Stimulated activated CD8-positive, alpha-beta memory T cell treated with anti-CD3 and anti-CD28 coated beads, Interleukin-15, amount 100 ng/mL, for 48 hours (primary cell): ENCODE measurements around the gene RAB3D.
"Not testable (repeated sequence)": the region's sequence is repeated elsewhere in the genome, so short reads cannot be mapped to it uniquely, and the experiment has no call there.

Source experiments
- DNase-seq, 2 donors: peaks; one replicate each; pipeline ENCODE4 v3.0.0-alpha.2; 2020; ENCODE audit warnings: low read depth in 2 of 2

The RAB3D gene

GRCh38 chr19:11338121-11338520 is 1.3 kb downstream of the RAB3D start:
- no peak for DNase-seq

GRCh38 chr19:11337080-11337479 is 2.4 kb downstream of the RAB3D start:
- no peak for DNase-seq

- DNase-seq, result no peak
Observed at GRCh38 chr19:11335449-11336146, 3.9 kb downstream of the RAB3D start.

- DNase-seq, result not testable (repeated sequence)
Observed at GRCh38 chr19:11333838-11334237, 5.6 kb downstream of the RAB3D start.

- no peak for DNase-seq
Observed at GRCh38 chr19:11332822-11333221, 6.6 kb downstream of the RAB3D start.

GRCh38 chr19:11331502-11331901 is 8.0 kb downstream of the RAB3D start:
- no peak for DNase-seq

GRCh38 chr19:11330127-11330526 is 9.3 kb downstream of the RAB3D start:
- no peak for DNase-seq

- DNase-seq, result no peak
Observed at GRCh38 chr19:11325544-11325943, 13.9 kb downstream of the RAB3D start.

GRCh38 chr19:11324748-11325389 is 14.6 kb downstream of the RAB3D start:
- no peak for DNase-seq

GRCh38 chr19:11324079-11324661 is 15.3 kb downstream of the RAB3D start:
- DNase-seq, result peak in 1 of 2 donors; percentile 10

GRCh38 chr19:11323601-11324078 is 15.8 kb downstream of the RAB3D start:
- DNase-seq, result no peak

GRCh38 chr19:11322269-11323024 is 17.0 kb downstream of the RAB3D start:
- no peak for DNase-seq

- no peak for DNase-seq
Observed at GRCh38 chr19:11321191-11322126, 18.0 kb downstream of the RAB3D start.

GRCh38 chr19:11320278-11320995 is 19.0 kb downstream of the RAB3D start:
- DNase-seq, result not testable (repeated sequence)

- no peak for DNase-seq
Observed at GRCh38 chr19:11306337-11306736, 33.1 kb downstream of the RAB3D start.

- DNase-seq, result no peak
Observed at GRCh38 chr19:11304936-11305335, 34.5 kb downstream of the RAB3D start.

GRCh38 chr19:11300811-11301120 is 38.7 kb downstream of the RAB3D start:
- no peak for DNase-seq

- DNase-seq, result no peak
Observed at GRCh38 chr19:11299946-11300810, 39.3 kb downstream of the RAB3D start.

- DNase-seq, result no peak
Observed at GRCh38 chr19:11296264-11296663, 43.2 kb downstream of the RAB3D start.
